Measurements from ENCODE around the gene CTNNA2.

Gene CTNNA2

DNA sequence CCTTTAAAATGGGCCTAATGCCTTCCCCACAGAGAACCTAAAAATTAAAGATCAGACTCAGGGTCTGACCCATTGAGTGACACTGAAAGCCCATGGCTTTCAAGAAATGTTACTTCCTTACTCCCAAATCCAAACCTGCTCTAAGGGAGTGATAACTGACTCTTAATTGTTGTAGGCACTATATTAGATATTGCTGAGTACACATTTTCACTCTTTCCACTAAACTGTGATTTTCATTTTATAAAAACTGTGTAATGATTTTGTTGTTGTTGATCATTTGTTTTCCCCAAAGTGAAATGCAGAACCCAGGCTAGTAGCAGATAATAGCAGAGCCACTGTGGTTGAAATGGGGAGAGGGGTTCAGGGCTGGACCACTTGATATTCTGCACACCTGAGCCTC, 704.6 kb downstream of the CTNNA2 start:
- no peak for DNase-seq (ENCODE audit: low spot score)

DNA sequence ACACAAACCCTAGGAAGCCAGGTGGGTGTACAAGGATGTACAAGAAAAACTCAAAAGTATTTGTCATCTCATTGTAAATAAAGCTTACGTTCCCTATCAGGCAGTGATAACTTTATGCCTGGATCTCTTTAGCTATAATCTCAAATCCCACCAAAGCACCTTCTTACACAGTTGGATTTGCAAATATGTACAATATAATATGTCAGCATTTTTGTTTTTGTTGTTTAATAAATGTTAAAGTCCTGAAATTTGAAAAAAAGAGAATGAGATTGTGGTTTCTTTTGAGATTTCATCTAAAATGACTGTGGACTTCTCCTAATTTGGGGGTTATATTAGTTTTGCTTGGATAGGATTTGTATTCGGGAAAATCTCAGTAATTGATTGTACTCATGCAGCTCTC, 709.8 kb downstream of the CTNNA2 start:
- no peak for DNase-seq (ENCODE audit: low spot score)

DNA sequence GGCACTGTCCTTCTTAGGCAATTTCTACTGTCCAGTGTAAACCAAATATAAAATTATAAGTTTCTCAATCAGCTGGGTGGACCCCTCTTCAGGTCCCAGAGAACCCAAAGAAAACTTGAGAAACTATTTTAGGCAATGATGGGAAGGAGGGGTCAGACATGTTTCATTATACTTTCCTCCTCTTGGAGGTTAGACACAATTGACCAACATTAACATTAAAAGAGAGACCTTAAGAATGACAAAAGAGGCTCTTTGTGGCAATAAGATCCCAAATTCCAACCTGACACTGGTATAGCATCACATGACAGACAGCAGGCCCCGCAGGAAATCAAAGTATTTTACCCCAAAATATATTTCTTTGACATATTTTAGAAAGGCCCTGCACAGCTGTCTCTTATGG, 718.6 kb downstream of the CTNNA2 start:
- no peak for DNase-seq (ENCODE audit: low spot score)

- no peak for DNase-seq (ENCODE audit: low spot score)
These were observed 720.5 kb downstream of the CTNNA2 start for GRCh38 chr2:80233333-80233732.

DNA sequence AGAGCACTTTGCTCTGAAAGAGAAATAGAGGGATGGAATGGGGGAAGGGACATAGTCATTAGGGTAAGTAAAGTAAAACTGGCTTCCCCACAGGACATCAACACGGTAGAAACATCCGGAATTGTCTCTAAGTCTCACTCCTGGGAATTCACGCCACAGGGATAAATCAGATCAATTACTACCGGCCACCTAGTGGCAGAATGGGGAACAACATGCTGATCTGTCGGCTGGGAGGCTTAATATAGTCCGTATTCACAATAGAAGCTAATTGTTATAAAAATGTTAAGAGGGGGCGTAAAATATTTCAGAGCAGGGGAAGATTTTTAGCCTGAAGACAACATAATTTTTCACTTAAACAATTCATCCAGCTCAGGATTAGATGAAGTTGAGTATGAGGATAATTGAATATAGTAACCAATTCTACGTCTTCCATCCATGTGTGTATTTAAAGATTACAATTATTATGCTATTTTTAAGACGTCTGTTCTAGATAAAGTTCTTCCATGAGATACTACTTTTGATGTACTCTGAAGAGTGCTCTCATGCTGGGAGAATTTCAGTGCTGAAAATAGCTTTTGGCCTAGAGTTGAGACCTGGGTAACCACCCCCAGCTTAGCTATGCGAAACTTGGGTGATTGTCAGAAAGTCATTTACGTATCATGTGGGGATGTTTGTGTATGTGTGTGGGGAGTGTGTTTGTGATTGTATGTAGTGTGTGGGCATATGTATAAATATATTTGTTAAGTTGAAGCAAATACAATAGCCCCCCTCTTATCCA, 726.0 kb downstream of the CTNNA2 start:
- peak; percentile 38 for DNase-seq (ENCODE audit: low spot score)

DNA sequence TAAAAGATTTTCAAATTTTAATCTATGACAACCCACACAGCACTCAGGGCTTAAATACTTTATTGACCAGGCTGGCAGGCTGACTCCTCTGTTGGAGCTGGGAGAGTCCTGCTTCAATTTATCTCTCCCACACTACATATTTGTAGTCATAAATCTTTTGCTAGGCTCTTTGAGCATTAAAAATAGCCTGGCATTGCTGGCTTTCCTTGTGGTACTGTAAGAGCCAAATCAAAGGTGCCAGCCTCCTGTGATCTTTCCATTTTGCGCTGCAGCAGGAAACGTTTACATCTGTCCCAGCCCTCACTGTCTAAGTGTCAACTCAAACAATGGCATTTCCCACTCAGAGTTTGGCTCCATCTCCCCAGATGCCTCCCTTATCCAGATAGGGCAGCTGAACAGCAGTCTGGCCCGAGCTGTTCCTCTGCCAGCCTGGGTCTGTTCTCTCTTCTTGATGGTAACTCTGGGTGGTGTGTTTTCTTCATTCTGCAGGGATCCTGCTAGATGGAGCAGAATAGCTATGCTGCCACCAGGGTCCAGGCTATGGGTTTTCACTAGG, 729.6 kb downstream of the CTNNA2 start:
- no peak for DNase-seq (ENCODE audit: low spot score)

GRCh38 chr2:80244905-80245584, 732.2 kb downstream of the CTNNA2 start:
- no peak for DNase-seq (ENCODE audit: low spot score)

DNA sequence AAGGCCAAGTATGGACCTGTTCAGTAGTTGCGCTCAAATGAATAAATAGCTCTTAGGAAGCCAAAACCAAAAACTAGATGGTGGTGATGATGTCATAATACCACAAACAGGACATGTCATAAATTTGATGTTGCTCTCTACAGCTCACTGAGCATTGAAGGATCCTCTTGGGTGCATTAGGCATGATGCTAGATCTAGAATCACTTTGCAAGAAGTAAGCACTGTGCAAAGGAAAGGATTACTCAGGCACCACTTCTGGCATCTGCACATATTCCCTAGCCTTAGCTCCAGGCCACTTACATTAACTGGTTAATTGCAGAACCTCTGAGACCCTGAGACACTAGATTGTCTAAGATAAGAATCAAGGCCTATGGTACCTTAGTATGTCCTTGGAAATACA, 733.7 kb downstream of the CTNNA2 start:
- no peak for DNase-seq (ENCODE audit: low spot score)

DNA sequence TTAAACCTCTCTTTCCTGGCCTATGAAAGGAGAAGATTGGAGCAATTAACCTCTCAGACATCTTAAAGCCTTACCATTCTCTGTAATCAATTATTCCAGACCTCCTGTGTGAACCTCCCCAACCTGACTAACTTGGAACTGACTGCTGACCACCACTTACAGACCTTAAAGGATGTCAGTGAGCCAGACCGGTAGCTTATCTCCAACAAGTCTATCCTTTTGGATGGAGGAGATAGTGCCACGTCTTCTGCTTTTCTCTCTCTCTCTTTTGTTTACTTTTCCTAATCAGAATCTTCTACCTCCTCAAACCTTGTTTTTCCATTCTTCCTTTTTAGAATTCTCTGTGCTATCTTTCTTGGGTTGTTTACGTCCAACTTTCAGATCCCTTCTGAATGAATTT, 734.5 kb downstream of the CTNNA2 start:
- DNase-seq (ENCODE audit: low spot score): no peak

- DNase-seq (ENCODE audit: low spot score): no peak
These were observed 735.3 kb downstream of the CTNNA2 start for GRCh38 chr2:80248146-80248545.

DNA sequence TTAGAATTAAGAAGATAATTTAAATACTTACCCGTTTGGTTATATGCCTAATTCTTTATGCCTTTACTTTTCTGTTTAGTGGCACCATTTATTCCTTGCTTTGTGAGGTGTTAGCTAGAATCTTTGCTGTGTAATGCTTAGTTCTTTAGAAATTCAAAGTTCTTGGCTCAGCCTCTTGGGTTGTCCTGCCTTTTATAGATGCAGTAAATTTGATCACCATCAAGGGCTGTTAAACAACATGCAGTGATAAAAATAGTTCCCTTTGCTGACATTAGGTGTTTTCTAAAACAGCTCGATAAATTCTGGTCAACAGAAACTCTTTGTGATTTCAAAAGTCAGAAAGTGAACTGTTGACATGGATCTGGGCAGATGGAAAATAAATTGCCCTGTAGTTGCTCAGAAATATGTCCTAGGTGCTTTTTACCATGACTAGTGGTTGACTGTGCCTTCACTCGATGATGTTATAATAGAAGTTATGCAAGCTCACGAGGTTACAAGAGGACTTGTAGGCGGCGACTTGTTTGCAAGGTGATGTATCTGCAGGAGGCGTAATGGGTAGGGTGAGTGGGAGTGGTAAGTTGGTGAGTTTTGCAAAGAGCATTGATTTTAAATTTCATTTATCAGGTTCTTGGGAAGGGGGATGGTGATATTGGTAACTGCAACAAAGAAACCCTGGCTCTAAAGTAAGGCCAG, 739.6 kb downstream of the CTNNA2 start:
- no peak for DNase-seq (ENCODE audit: low spot score)

- DNase-seq (ENCODE audit: low spot score): peak; percentile 28
These were observed 743.3 kb downstream of the CTNNA2 start for GRCh38 chr2:80255918-80256781.

- no peak for DNase-seq (ENCODE audit: low spot score)
These were observed 743.9 kb downstream of the CTNNA2 start for GRCh38 chr2:80256782-80257167.

GRCh38 chr2:80257450-80257849, 744.6 kb downstream of the CTNNA2 start:
- DNase-seq (ENCODE audit: low spot score): no peak

DNA sequence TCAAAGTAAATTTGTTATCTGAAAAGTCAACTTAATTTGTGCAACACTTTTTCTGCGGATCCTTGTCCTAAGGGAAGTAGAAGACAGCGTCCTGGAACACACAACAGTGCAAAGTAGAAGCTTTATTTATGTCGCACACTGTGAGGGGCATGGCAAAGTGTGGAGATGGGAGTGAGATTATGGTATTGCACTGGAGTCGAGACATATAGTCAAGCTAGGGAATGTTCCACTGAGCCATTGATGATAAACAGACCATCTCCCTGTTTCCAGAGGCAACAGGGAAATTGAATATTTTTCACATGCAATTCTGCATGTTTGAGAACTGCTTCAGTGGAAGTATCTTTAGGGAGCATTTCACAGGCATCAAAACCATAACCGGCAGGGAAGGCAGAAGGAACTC, 745.5 kb downstream of the CTNNA2 start:
- DNase-seq (ENCODE audit: low spot score): no peak

- no peak for DNase-seq (ENCODE audit: low spot score)
These were observed 745.9 kb downstream of the CTNNA2 start for GRCh38 chr2:80258793-80259192.

DNA sequence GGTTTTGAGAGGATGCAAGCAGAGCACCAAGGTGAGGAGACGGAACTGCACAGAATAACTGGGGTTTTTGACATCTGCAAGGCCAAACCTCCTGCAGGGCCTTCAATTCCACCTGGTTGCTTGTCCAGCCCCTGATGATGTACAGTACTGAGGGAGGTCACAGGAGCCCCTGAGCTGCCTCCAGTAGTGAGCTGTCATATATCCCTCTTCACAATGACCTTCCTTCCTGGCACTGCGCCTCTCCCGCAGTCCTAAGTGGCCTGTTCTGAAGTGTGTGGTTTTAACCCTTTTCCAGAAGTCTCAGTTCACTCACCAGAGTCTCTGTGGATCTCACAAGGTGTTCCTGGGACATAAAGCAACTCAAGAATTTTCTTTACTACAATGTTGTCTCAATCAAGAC, 746.4 kb downstream of the CTNNA2 start:
- no peak for DNase-seq (ENCODE audit: low spot score)

DNA sequence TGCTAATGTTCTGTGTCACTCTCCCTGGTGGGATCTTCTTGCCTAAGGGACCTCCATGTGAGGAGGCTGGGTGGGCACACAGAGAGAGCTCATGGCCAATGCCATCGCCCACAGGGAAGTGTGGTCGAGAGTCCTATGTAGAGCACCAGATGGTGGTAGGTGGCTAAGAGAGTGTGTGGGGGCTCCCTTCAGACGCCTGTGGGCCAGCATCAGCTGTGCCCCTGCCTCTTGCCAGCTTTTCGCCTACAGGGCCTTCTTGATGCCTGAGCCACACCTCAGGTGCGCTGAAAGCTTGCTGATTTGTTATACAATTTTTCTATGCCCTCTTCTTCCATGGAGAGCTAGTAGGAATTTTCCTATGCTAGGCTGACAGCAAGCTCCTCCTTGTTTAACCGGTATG, 753.4 kb downstream of the CTNNA2 start:
- no peak for DNase-seq (ENCODE audit: low spot score)

- DNase-seq (ENCODE audit: low spot score): no peak
These were observed 757.0 kb downstream of the CTNNA2 start for GRCh38 chr2:80269806-80270205.

DNA sequence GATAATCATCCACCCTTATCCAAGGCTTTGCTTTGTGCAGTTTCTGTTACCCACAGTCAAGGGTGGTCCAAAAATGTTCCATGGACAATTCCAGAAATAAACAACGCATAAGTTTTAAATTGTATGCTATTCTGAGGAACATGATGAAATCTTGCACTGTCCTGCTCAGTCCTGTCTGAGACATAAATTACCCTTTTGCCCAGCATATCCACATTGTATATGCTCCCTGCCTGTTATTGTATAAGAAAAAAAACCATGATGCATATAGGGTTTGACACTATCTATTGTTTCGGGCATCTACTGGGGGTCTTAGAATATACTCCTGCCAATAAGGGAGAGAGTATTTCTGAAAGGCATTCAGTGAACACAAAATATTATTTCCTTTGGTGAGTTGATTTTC, 767.7 kb downstream of the CTNNA2 start:
- DNase-seq (ENCODE audit: low spot score): no peak

DNA sequence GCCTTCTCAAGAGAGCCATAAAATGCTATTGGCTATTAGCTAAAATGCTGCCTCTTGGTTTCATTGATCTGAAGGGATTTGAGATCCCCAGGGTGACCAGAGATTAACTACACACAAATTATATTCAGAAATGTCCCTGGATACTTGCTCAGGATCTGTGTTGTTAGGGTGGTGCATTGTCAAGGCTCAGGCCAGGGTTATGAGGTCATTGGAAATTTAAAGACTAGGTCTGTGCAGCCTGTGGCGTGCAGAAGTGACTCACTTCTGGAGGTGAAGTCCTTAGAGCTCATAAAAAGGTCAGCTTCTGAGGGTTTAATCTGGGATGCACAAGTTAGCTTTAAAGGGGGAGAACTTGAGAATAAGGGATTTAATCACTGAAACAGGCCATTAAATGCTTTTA, 768.2 kb downstream of the CTNNA2 start:
- DNase-seq (ENCODE audit: low spot score): no peak

DNA sequence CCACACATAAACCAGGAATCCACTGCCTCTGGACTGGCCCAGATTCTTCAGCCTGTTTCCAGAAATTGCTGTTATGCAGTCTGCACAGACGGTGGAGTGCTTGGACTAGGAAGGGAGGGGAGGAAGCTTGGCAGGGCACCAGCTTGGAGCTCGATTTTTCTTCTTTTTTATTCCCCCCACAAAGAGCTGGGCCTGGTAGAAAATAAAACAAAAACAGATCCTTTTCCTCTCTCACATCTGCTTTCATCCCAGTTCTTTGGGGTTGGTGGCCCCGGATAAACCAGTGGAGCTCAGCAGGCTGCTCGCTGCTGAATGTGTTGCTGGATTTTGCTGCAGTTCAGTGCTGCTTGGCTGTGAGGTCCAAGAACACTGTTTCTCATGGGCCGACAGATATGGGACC, 775.7 kb downstream of the CTNNA2 start:
- DNase-seq (ENCODE audit: low spot score): no peak

Data from iPS-NIHi11 (cell line).